HT-29 (cell line): ENCODE data around the gene SAMD1. TPM values are rescaled to one million over a fixed set of nuclear protein-coding genes. Genes with fewer than 3 reads are reported as not detected.
"Not testable (repeated sequence)": the region's sequence is repeated elsewhere in the genome, so short reads cannot be mapped to it uniquely, and the experiment has no call there.

Experiments used
- DNase-seq: peaks from one replicate; pipeline ENCODE4 v3.0.0-alpha.2; 2015; ENCODE audit warnings: low spot score
- total RNA-seq: library from RNA; depleted of rRNA; stranded (reverse); fragments of >200 nt; shearing (Covaris generic); gene quantifications from 2 replicates; pipeline ENCODE4 v1.2.3, GENCODE V29; 2014

SAMD1 gene
- total RNA-seq, 1 experiment from 2014 or later: 71.7 TPM

GRCh38 chr19:14061751-14062557, 28.6 kb downstream of the SAMD1 start, which contains the start of gene PALM3:
Gene PALM3 (minus strand): TSS chr19:14062076. CDS start chr19:14061980, 96 bp downstream.
- DNase-seq: no peak

- DNase-seq: no peak
These were observed 29.3 kb downstream of the SAMD1 start for GRCh38 chr19:14061081-14061749.

GRCh38 chr19:14059652-14060155, 30.8 kb downstream of the SAMD1 start:
- no peak for DNase-seq

- no peak for DNase-seq
These were observed 31.5 kb downstream of the SAMD1 start for GRCh38 chr19:14059093-14059480.

GRCh38 chr19:14058182-14059092, 32.1 kb downstream of the SAMD1 start:
- DNase-seq: no peak

- no peak for DNase-seq
These were observed 33.7 kb downstream of the SAMD1 start for GRCh38 chr19:14056741-14057356.

- DNase-seq: no peak
These were observed 34.4 kb downstream of the SAMD1 start for GRCh38 chr19:14056069-14056666.

- no peak for DNase-seq
These were observed 35.2 kb downstream of the SAMD1 start for GRCh38 chr19:14055396-14055795.

GRCh38 chr19:14054721-14055120, 35.8 kb downstream of the SAMD1 start:
- no peak for DNase-seq

GRCh38 chr19:14054099-14054498, 36.5 kb downstream of the SAMD1 start:
- no peak for DNase-seq

GRCh38 chr19:14053500-14053899, 37.1 kb downstream of the SAMD1 start:
- no peak for DNase-seq

- DNase-seq: no peak
These were observed 37.5 kb downstream of the SAMD1 start for GRCh38 chr19:14053032-14053431.

GRCh38 chr19:14052470-14052869, 38.1 kb downstream of the SAMD1 start:
- DNase-seq: no peak

GRCh38 chr19:14051980-14052379, 38.6 kb downstream of the SAMD1 start:
- DNase-seq: no peak

GRCh38 chr19:14050961-14051360, 39.6 kb downstream of the SAMD1 start:
- not testable (repeated sequence) for DNase-seq

- DNase-seq: no peak
These were observed 40.0 kb downstream of the SAMD1 start for GRCh38 chr19:14050512-14050911.

- peak; percentile 63 for DNase-seq
These were observed 42.0 kb downstream of the SAMD1 start for GRCh38 chr19:14048443-14049153.

- not testable (repeated sequence) for DNase-seq
These were observed 42.7 kb downstream of the SAMD1 start for GRCh38 chr19:14047866-14048265.

- peak; percentile 82 for DNase-seq
These were observed 47.6 kb downstream of the SAMD1 start for GRCh38 chr19:14042659-14043608.
